Body of pancreas (tissue), 4 donors: ENCODE data around the gene CDH4. TPM values are rescaled to one million over a fixed set of nuclear protein-coding genes. Genes with fewer than 3 reads are reported as not detected.

Experiments
- ATAC-seq: fragments of 150-250 bp; one replicate; pipeline ENCODE4 v1.9.1; 2016
- DNase-seq, 4 donors: peaks; one replicate each; pipeline ENCODE4 v3.0.0-alpha.2; 2019
- H3K27ac ChIP-seq, 4 donors: fragments of 200-600 bp; sonication (generic); 1 replicate in 3 of 4; 2 replicates in 1 of 4; pipeline versions ENCODE4 v1.5.1 to v1.6.1; 2016 to 2019; ENCODE audit warnings: mild to moderate bottlenecking in 1 of 4, mixed read lengths in 1 of 4, moderate library complexity in 1 of 4
- H3K27me3 ChIP-seq, 2 donors: fragments of 200-600 bp; sonication (generic); one replicate each; pipeline ENCODE4 v1.6.0; 2016; ENCODE audit warnings: mild to moderate bottlenecking in 1 of 2
- H3K36me3 ChIP-seq, 2 donors: fragments of 200-600 bp; sonication (generic); replicated peaks in 1 of 2; 2 replicates each; pipeline ENCODE4 v1.5.1; 2016; ENCODE audit warnings: low read depth in 2 of 2; ENCODE audit not compliant: insufficient read depth in 1 of 2
- H3K4me1 ChIP-seq: fragments of 200-600 bp; sonication (generic); one replicate; pipeline ENCODE4 v1.6.0; 2016
- H3K4me3 ChIP-seq, 2 donors: fragments of 200-600 bp; sonication (generic); 1 replicate in 1 of 2; 2 replicates in 1 of 2; pipeline ENCODE4 v1.5.1; 2016 to 2019
- H3K9me3 ChIP-seq, 3 donors: fragments of 200-600 bp; sonication (generic); 1 replicate in 2 of 3; 2 replicates in 1 of 3; pipeline ENCODE4 v1.5.1; 2016
- CTCF ChIP-seq, 7 experiments: fragments of 450-650 bp in 4 of 7; fragments of 200-600 bp in 3 of 7; sonication (generic) in 3 of 7; IDR thresholded peaks; one replicate each; pipeline ENCODE4 v1.5.1; 2016 to 2019; ENCODE audit warnings: antibody characterized with exemption in 7 of 7
- POLR2A ChIP-seq, 3 donors: fragments of 450-650 bp; IDR thresholded peaks; one replicate each; pipeline ENCODE4 v1.6.1; 2016; ENCODE audit warnings: antibody characterized with exemption in 3 of 3, mild to moderate bottlenecking in 2 of 3
- WGBS, 2 donors: methylation state at CpG; one replicate each; pipeline ENCODE4 v1.1.5; 2017; 5-methylcytosine and 5-hydroxymethylcytosine counted together
- intact Hi-C: fragments of 100-400 bp; cut with DNase I; formaldehyde crosslinking; loops from one replicate; pipeline ENCODE4 v1.15.1; 2023
- total RNA-seq, 2 donors: library from RNA; depleted of rRNA; stranded (reverse); fragments of >200 nt; gene quantifications; one replicate each; pipeline ENCODE4 v1.1.0, GENCODE V29; 2016

Gene CDH4
- total RNA-seq, 2 donors from 2014 or later: 0.33 to 0.52 TPM

- intact Hi-C loops: no loop called here
- Histone ChIP-seq H3K9me3 (no peaks in the 10 kb centered on the region), H3K36me3 (no peaks in the 10 kb centered on the region), H3K4me3 (no peak overlapping the region), H3K27me3 (no peaks in the 10 kb centered on the region), H3K27ac (no peak overlapping the region), H3K4me1 (no peaks in the 10 kb centered on the region)
- ATAC-seq (no peak), DNase-seq (no peak)
- WGBS, 2 donors: 54 to 65% methylated on average over 12 to 15 of the region's 15 CpGs
- TF ChIP-seq CTCF (IDR thresholded peaks at IDR 0.05) (no peak), POLR2A (IDR thresholded peaks at IDR 0.05) (no peak)
These were observed 442.6 kb downstream of the CDH4 start for GRCh38 chr20:61694682-61695081.

DNA sequence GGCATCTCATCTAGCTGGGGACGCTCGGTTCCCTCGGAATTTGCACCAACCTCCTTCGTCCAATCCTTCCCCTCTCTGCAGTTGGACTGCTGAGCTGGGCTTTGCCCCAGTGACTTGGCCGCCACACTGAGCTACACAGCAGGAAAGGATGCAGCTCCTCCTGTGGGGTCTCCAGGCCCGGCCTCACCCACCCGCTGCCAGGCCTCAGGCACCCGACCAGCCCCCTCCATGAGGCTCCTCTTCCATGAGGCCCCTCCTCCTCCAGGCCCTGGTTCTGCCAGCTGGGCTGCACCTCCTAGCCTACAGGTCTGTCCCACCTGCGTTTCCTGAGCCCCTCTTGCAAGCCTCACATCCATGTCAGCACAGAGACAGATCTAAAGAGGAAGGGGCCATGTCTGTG, 443.7 kb downstream of the CDH4 start:
- intact Hi-C loops: no loop called here
- no peaks in the 10 kb centered on the region for H3K4me1 ChIP-seq
- H3K9me3 ChIP-seq: no peaks in the 10 kb centered on the region
- DNase-seq (no peak), ATAC-seq (no peak)
- no peak overlapping the region for H3K27ac ChIP-seq
- H3K27me3 ChIP-seq: no peaks in the 10 kb centered on the region
- H3K36me3 ChIP-seq: no peaks in the 10 kb centered on the region
- WGBS, 2 donors: 55 to 76% methylated on average over 8 to 9 of the region's 9 CpGs
- TF ChIP-seq POLR2A (IDR thresholded peaks at IDR 0.05) (no peak), CTCF (IDR thresholded peaks at IDR 0.05) (no peak)
- H3K4me3 ChIP-seq: no peak overlapping the region

GRCh38 chr20:61696181-61696735, 444.2 kb downstream of the CDH4 start:
- no peak for DNase-seq
- ATAC-seq: no peak
- no peaks in the 10 kb centered on the region for H3K4me1 ChIP-seq
- no peak overlapping the region for H3K27ac ChIP-seq
- no peaks in the 10 kb centered on the region for H3K9me3 ChIP-seq
- H3K27me3 ChIP-seq: no peaks in the 10 kb centered on the region
- no peaks in the 10 kb centered on the region for H3K36me3 ChIP-seq
- intact Hi-C loops: no loop called here
- no peak for TF ChIP-seq CTCF (IDR thresholded peaks at IDR 0.05)
- TF ChIP-seq POLR2A (IDR thresholded peaks at IDR 0.05): no peak
- WGBS, 2 donors: 53 to 70% methylated on average over 9 to 10 of the region's 10 CpGs
- H3K4me3 ChIP-seq: no peak overlapping the region

DNA sequence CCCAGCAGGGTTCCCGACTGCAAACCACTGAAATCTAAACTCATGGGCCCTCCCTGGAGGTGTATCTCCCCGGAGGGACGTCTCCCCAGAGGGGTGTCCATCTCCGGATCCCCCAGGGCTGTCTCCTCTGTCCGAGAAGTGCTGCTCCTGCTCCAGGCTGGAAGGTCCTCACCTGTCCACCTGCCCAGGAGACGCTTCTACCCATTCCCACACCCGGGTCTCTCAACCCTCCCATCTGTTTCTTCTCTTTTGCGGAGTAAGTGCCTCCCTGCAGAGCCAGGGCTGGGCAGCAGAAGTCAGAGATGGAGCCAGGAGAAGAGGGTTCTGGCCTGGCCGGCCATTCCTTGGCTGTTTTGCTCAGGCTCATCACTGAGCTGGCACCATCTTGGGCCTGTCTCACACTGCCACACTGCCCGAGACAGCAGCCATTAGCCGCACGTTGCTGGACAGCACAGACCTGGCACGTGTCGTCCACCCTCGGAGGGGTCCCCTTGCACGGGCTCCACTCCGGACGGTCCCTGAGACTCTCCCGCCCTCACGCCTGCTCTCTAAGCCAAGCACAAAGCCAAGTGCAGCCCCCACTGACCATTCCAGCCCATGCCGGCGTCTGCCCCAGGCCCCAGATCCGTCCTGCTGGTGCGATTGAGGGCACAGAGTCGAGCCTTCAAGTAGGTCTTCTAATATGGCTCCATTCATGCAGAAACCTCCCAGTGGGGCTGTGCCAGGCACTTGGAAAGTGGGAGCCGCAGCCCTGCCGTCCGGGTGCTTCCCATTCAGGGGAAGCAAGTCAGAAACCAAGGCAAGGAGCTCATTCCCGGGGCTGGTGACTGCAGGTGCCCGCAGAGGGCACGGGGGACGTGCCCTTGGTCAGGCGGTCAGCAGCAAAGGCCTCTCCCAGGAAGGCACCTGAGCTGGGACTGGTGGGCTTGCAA, 445.9 kb downstream of the CDH4 start:
- Histone ChIP-seq H3K27me3 (no peaks in the 10 kb centered on the region), H3K27ac (no peak overlapping the region), H3K4me3 (no peak overlapping the region), H3K36me3 (no peaks in the 10 kb centered on the region), H3K4me1 (no peaks in the 10 kb centered on the region), H3K9me3 (no peaks in the 10 kb centered on the region)
- 81 to 82% methylated on average over 14 to 33 of the region's 33 CpGs for WGBS, 2 donors
- intact Hi-C loops: no loop called here
- no peak for TF ChIP-seq POLR2A (IDR thresholded peaks at IDR 0.05)
- DNase-seq (no peak), ATAC-seq (no peak)

DNA sequence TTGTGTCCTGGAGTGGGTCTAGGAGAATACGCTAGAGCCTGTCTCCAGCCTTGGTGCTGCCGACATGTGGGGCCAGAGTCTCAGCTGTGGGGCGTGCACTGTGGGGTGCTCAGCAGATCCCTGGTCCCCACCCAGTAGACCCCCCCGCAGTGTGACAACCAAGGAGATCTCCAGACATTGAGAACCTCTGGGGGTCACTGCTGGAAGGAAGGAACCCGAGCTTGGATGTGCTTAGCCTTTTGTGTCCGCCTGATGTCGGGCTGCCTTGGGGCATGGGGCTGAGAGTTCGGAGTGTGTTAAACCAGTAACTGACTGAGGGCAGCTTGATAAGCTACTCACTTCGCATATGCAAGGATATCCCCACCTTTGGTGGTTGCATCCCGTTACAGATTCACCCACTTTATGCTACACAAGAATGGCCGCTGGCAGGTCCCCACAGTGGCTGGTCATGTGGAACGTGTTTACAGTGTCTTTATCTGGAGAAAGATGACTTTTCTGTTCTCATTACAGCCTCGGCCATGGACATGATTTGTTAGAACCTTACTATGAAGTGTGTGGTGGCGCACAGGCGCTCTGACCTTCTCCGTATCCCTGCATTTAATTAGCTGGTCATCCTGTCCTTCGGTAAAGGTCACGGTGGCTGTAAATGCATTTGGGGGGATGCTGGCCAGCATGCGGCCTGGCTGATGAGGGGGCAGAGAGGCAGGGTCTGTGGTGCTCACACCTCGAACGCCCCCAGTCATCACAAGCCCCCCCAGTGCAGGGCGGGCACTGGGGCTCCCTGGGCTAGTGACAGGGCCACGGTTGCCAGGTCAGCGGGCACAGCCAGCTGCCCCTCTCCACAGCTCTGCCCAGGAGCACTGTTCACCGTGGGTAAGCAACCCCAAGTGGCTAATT, 446.8 kb downstream of the CDH4 start:
- H3K4me3 ChIP-seq: no peak overlapping the region
- no peak overlapping the region for H3K27ac ChIP-seq
- DNase-seq (no peak), ATAC-seq (no peak)
- H3K36me3 ChIP-seq: no peaks in the 10 kb centered on the region
- H3K4me1 ChIP-seq: no peaks in the 10 kb centered on the region
- 68 to 71% methylated on average over 16 to 25 of the region's 25 CpGs for WGBS, 2 donors
- no peaks in the 10 kb centered on the region for H3K9me3 ChIP-seq
- H3K27me3 ChIP-seq: no peaks in the 10 kb centered on the region
- intact Hi-C loops: no loop called here
- no peak for TF ChIP-seq CTCF (IDR thresholded peaks at IDR 0.05)
- TF ChIP-seq POLR2A (IDR thresholded peaks at IDR 0.05): no peak
